HEK293 (cell line): ENCODE measurements around the gene TIPRL.

Experiments
- CTCF ChIA-PET: fragments of 350-600 bp; formaldehyde crosslinking; extraction: SDS; loops from one replicate; lab custom pipeline; 2021; ENCODE audit warnings: antibody characterized with exemption; lab: Yijun Ruan, JAX
- POLR2A ChIA-PET: fragments of 300-600 bp; formaldehyde crosslinking; extraction: SDS; loops from one replicate; lab custom pipeline; 2020; ENCODE audit warnings: antibody characterized with exemption, inconsistent platforms; lab: Yijun Ruan, JAX
- H3K27ac ChIP-seq: fragments of 200-500 bp; sonication (Bioruptor generic); 2 replicates; pipeline ENCODE4 v1.5.1; 2014; ENCODE audit warnings: low read depth, low read length, control low read depth, inconsistent platforms; ENCODE audit errors: extremely low read depth
- H3K36me3 ChIP-seq, 2 experiments: fragments of 200-500 bp in 1 of 2; sonication (Bioruptor generic) in 1 of 2; 1 replicate in 1 of 2; 2 replicates in 1 of 2; pipeline ENCODE4 v1.5.1; 2014 to 2017; ENCODE audit warnings: inconsistent platforms in 2 of 2, low read length in 2 of 2; ENCODE audit not compliant: control insufficient read depth in 2 of 2, insufficient read depth in 1 of 2
- H3K4me1 ChIP-seq: fragments of 200-500 bp; sonication (Bioruptor generic); 2 replicates; pipeline ENCODE4 v1.5.1; 2014; ENCODE audit warnings: mild to moderate bottlenecking, low read length, inconsistent platforms; ENCODE audit not compliant: control insufficient read depth, insufficient read depth
- H3K4me3 ChIP-seq: 2 replicates; pipeline ENCODE4 v1.5.1; 2011; ENCODE audit warnings: low read depth, mild to moderate bottlenecking, control low read depth, low read length, moderate library complexity
- H3K9me3 ChIP-seq: fragments of 200-500 bp; sonication (Bioruptor generic); 2 replicates; pipeline ENCODE4 v1.5.1; 2014; ENCODE audit warnings: low read depth, low read length, inconsistent platforms; ENCODE audit not compliant: control insufficient read depth, insufficient read depth
- GLI2 ChIP-seq: fragments of 450-650 bp; formaldehyde crosslinking; IDR thresholded peaks from 2 replicates; pipeline ENCODE4; 2017; ENCODE audit warnings: missing biosample characterization, missing genetic modification characterization, low read depth, borderline replicate concordance
- GLIS1 ChIP-seq: fragments of 450-650 bp; formaldehyde crosslinking; IDR thresholded peaks from 2 replicates; pipeline ENCODE4 v1.5.1; 2016; ENCODE audit warnings: missing biosample characterization, missing genetic modification characterization
- KLF7 ChIP-seq: fragments of 450-650 bp; formaldehyde crosslinking; IDR thresholded peaks from 2 replicates; pipeline ENCODE4 v1.5.1; 2016; ENCODE audit warnings: missing biosample characterization, missing genetic modification characterization, borderline replicate concordance
- OVOL3 ChIP-seq: fragments of 450-650 bp; formaldehyde crosslinking; IDR thresholded peaks from 2 replicates; pipeline ENCODE4 v1.5.1; 2016; ENCODE audit warnings: missing biosample characterization, missing genetic modification characterization
- TCF7L2 ChIP-seq: IDR thresholded peaks from 2 replicates; pipeline ENCODE4 v1.6.1; 2011; ENCODE audit warnings: low read depth, mild to moderate bottlenecking, inconsistent platforms, low read length, moderate library complexity, borderline replicate concordance
- ZFP41 ChIP-seq: fragments of 450-650 bp; formaldehyde crosslinking; IDR thresholded peaks from 2 replicates; pipeline ENCODE4 v1.5.1; 2016; ENCODE audit warnings: missing biosample characterization, missing genetic modification characterization, borderline replicate concordance
- ZNF114 ChIP-seq: fragments of 450-650 bp; formaldehyde crosslinking; IDR thresholded peaks from 2 replicates; pipeline ENCODE4 v1.5.0; 2017; ENCODE audit warnings: missing biosample characterization, missing genetic modification characterization
- ZNF138 ChIP-seq: fragments of 450-650 bp; formaldehyde crosslinking; IDR thresholded peaks from 2 replicates; pipeline ENCODE4 v1.5.1; 2016; ENCODE audit warnings: missing biosample characterization, missing genetic modification characterization, borderline replicate concordance
- ZNF223 ChIP-seq: fragments of 450-650 bp; formaldehyde crosslinking; IDR thresholded peaks from 2 replicates; pipeline ENCODE4 v1.5.1; 2016; ENCODE audit warnings: missing biosample characterization, missing genetic modification characterization
- ZNF24 ChIP-seq: fragments of 450-650 bp; formaldehyde crosslinking; IDR thresholded peaks from 2 replicates; pipeline ENCODE4 v1.5.1; 2016; ENCODE audit warnings: missing biosample characterization, missing genetic modification characterization
- ZNF274 ChIP-seq, 2 experiments: fragments of 200-500 bp in 1 of 2; fragments of 450-650 bp in 1 of 2; sonication (Bioruptor generic) in 1 of 2; formaldehyde crosslinking in 1 of 2; IDR thresholded peaks; 2 replicates each; pipeline versions ENCODE4 v1.5.1 to v1.6.1; 2014 to 2016; ENCODE audit warnings: borderline replicate concordance in 1 of 2, inconsistent platforms in 1 of 2, low read length in 1 of 2, missing biosample characterization in 1 of 2, missing genetic modification characterization in 1 of 2
- ZNF341 ChIP-seq: fragments of 450-650 bp; formaldehyde crosslinking; IDR thresholded peaks from 2 replicates; pipeline ENCODE4; 2016; ENCODE audit warnings: low read depth, missing biosample characterization, missing genetic modification characterization
- ZNF350 ChIP-seq: fragments of 450-650 bp; formaldehyde crosslinking; IDR thresholded peaks from 2 replicates; pipeline ENCODE4 v1.5.0; 2017; ENCODE audit warnings: missing biosample characterization, mild to moderate bottlenecking, missing genetic modification characterization
- ZNF362 ChIP-seq: fragments of 450-650 bp; formaldehyde crosslinking; IDR thresholded peaks from 2 replicates; pipeline ENCODE4 v1.5.1; 2016; ENCODE audit warnings: missing biosample characterization, missing genetic modification characterization
- ZNF37A ChIP-seq: fragments of 450-650 bp; IDR thresholded peaks from 2 replicates; pipeline ENCODE4 v1.5.1; 2018; ENCODE audit warnings: missing biosample characterization, missing genetic modification characterization
- ZNF391 ChIP-seq: fragments of 450-650 bp; formaldehyde crosslinking; IDR thresholded peaks from 2 replicates; pipeline ENCODE4 v1.5.1; 2016; ENCODE audit warnings: low read depth, missing biosample characterization, missing genetic modification characterization, borderline replicate concordance
- ZNF626 ChIP-seq: fragments of 450-650 bp; sonication (Bioruptor Pico); formaldehyde crosslinking; IDR thresholded peaks from 2 replicates; pipeline ENCODE4 v1.5.1; 2018; ENCODE audit warnings: missing biosample characterization, missing genetic modification characterization, inconsistent platforms
- ZSCAN16 ChIP-seq: fragments of 450-650 bp; formaldehyde crosslinking; IDR thresholded peaks from 2 replicates; pipeline ENCODE4 v1.5.1; 2016; ENCODE audit warnings: missing biosample characterization, missing genetic modification characterization
- ZSCAN5A ChIP-seq: fragments of 450-650 bp; formaldehyde crosslinking; IDR thresholded peaks from 2 replicates; pipeline ENCODE4 v1.5.1; 2016; ENCODE audit warnings: missing biosample characterization, missing genetic modification characterization
- TF ChIP-seq, protein P1 (sequence below): fragments of 450-650 bp; formaldehyde crosslinking; IDR thresholded peaks from 2 replicates; pipeline ENCODE4; 2016; ENCODE audit warnings: missing biosample characterization, missing genetic modification characterization
- TF ChIP-seq, protein P2 (sequence below): fragments of 450-650 bp; formaldehyde crosslinking; IDR thresholded peaks from 2 replicates; pipeline ENCODE4 v1.5.1; 2016; ENCODE audit warnings: missing biosample characterization, missing genetic modification characterization
- TF ChIP-seq, protein P3 (sequence below): fragments of 450-650 bp; formaldehyde crosslinking; IDR thresholded peaks from 2 replicates; pipeline ENCODE4 v1.5.1; 2017; ENCODE audit warnings: missing biosample characterization, missing genetic modification characterization

The TIPRL gene

GRCh38 chr1:168134132-168134531, 44.6 kb upstream of the TIPRL start:
- Histone ChIP-seq H3K36me3 (peaks cover 0 to 20% of the 10 kb centered on the region in 2 experiments; a peak in 1 of 3 replicates), H3K4me3 (no peak overlapping the region), H3K27ac (no peak overlapping the region), H3K9me3 (no peaks in the 10 kb centered on the region), H3K4me1 (peaks cover 6% of the 10 kb centered on the region)
- CTCF ChIA-PET: interaction anchor here (0.6 to 1.7 kb wide), 5 partner anchors 12 to 1655 kb away, joined by 3 to 4 read pairs (median 4); no protein-coding TSS in a partner anchor
- POLR2A ChIA-PET: interaction anchor here (1.1 kb wide), 1 partner anchor 580 kb away, joined by 4 read pairs; the partner anchor contains the start of gene CREG1
- TF ChIP-seq TCF7L2: no peak
- TF ChIP-seq, protein P1, sequence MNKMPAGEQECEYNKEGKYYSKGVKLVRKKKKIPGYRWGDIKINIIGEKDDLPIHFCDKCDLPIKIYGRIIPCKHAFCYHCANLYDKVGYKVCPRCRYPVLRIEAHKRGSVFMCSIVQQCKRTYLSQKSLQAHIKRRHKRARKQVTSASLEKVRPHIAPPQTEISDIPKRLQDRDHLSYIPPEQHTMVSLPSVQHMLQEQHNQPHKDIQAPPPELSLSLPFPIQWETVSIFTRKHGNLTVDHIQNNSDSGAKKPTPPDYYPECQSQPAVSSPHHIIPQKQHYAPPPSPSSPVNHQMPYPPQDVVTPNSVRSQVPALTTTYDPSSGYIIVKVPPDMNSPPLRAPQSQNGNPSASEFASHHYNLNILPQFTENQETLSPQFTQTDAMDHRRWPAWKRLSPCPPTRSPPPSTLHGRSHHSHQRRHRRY (tag by site-specific recombination): no peak
- no peak for TF ChIP-seq ZNF350 (tag by site-specific recombination)
- TF ChIP-seq KLF7 (tag by site-specific recombination): no peak
- no peak for TF ChIP-seq ZSCAN5A (tag by site-specific recombination)
- no peak for TF ChIP-seq OVOL3 (tag by site-specific recombination)
- no peak for TF ChIP-seq ZNF114 (tag by site-specific recombination)
- TF ChIP-seq GLI2 (tag by site-specific recombination): no peak
- TF ChIP-seq ZSCAN16 (tag by site-specific recombination): no peak
- TF ChIP-seq, protein P2, sequence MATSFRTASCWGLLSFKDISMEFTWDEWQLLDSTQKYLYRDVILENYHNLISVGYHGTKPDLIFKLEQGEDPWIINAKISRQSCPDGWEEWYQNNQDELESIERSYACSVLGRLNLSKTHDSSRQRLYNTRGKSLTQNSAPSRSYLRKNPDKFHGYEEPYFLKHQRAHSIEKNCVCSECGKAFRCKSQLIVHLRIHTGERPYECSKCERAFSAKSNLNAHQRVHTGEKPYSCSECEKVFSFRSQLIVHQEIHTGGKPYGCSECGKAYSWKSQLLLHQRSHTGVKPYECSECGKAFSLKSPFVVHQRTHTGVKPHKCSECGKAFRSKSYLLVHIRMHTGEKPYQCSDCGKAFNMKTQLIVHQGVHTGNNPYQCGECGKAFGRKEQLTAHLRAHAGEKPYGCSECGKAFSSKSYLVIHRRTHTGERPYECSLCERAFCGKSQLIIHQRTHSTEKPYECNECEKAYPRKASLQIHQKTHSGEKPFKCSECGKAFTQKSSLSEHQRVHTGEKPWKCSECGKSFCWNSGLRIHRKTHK (tag by site-specific recombination): no peak
- TF ChIP-seq ZNF391: no peak
- no peak for TF ChIP-seq ZFP41
- no peak for TF ChIP-seq ZNF341 (tag by site-specific recombination)
- TF ChIP-seq ZNF626 (tag by site-specific recombination): no peak
- TF ChIP-seq ZNF24 (tag by site-specific recombination): peak; percentile 33; the same call in 1 of the 2 replicates
- TF ChIP-seq ZNF274 (IDR thresholded peaks at IDR 0.05; ENCODE audit: low read length): no peak
- TF ChIP-seq ZNF274 (tag by site-specific recombination; IDR thresholded peaks at IDR 0.05; ENCODE audit: borderline replicate concordance): no peak
- no peak for TF ChIP-seq ZNF362 (tag by site-specific recombination)
- TF ChIP-seq, protein P3, sequence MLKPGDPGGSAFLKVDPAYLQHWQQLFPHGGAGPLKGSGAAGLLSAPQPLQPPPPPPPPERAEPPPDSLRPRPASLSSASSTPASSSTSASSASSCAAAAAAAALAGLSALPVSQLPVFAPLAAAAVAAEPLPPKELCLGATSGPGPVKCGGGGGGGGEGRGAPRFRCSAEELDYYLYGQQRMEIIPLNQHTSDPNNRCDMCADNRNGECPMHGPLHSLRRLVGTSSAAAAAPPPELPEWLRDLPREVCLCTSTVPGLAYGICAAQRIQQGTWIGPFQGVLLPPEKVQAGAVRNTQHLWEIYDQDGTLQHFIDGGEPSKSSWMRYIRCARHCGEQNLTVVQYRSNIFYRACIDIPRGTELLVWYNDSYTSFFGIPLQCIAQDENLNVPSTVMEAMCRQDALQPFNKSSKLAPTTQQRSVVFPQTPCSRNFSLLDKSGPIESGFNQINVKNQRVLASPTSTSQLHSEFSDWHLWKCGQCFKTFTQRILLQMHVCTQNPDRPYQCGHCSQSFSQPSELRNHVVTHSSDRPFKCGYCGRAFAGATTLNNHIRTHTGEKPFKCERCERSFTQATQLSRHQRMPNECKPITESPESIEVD: peak; percentile 69
- TF ChIP-seq ZNF138: no peak
- TF ChIP-seq GLIS1 (tag by site-specific recombination): peak; percentile 58
- no peak for TF ChIP-seq ZNF223 (tag by site-specific recombination)
- TF ChIP-seq ZNF37A (tag by site-specific recombination): no peak
